SK-N-SH (cell line): Measurements from ENCODE around the gene BABAM2. TPM values are rescaled to one million over a fixed set of nuclear protein-coding genes. Genes with fewer than 3 reads are reported as not detected.

Experiments used
- CTCF ChIA-PET: fragments of 300-600, 350-600 bp; formaldehyde crosslinking; extraction: SDS; loops from one replicate; lab custom pipeline; 2021; lab: Yijun Ruan, JAX
- POLR2A ChIA-PET: fragments of 350-600 bp; sonication (Branson Sonifier 250); formaldehyde crosslinking; extraction: SDS; loops from one replicate; lab custom pipeline; 2020; ENCODE audit warnings: antibody characterized with exemption, inconsistent platforms; lab: Yijun Ruan, JAX
- DNase-seq: peaks from one replicate; pipeline ENCODE4 v3.0.0; 2012
- H2AFZ ChIP-seq: fragments of 200-600 bp; sonication (generic); 2 replicates; pipeline ENCODE4 v1.8.1; 2016; ENCODE audit warnings: antibody characterized with exemption, mild to moderate bottlenecking, low read depth
- H3F3A ChIP-seq: fragments of 200-600 bp; sonication (generic); replicated peaks from 2 replicates; pipeline ENCODE3; 2016; ENCODE audit warnings: antibody characterized with exemption, mild to moderate bottlenecking; ENCODE audit not compliant: insufficient read depth
- H3K27ac ChIP-seq, 2 experiments: fragments of 200-500 bp in 1 of 2; fragments of 200-600 bp in 1 of 2; sonication (Bioruptor generic) in 1 of 2; sonication (generic), shearing (Covaris generic) in 1 of 2; 2 replicates each; pipeline versions ENCODE4 v1.5.1 to v1.6.1; 2014 to 2016; ENCODE audit warnings: low read depth in 2 of 2, inconsistent platforms in 1 of 2, low read length in 1 of 2, mild to moderate bottlenecking in 1 of 2, mixed read lengths in 1 of 2
- H3K27me3 ChIP-seq: fragments of 200-600 bp; sonication (generic), shearing (Covaris generic); 2 replicates; pipeline ENCODE4 v1.6.1; 2016; ENCODE audit warnings: mixed run types; ENCODE audit not compliant: insufficient read depth
- H3K36me3 ChIP-seq, 2 experiments: fragments of 200-500 bp in 1 of 2; fragments of 200-600 bp in 1 of 2; sonication (Bioruptor generic) in 1 of 2; sonication (generic) in 1 of 2; replicated peaks in 1 of 2; 2 replicates each; pipeline versions ENCODE3 to v1.5.1; 2014 to 2016; ENCODE audit warnings: low read length in 1 of 2, mild to moderate bottlenecking in 1 of 2; ENCODE audit not compliant: insufficient read depth in 2 of 2, control insufficient read depth in 1 of 2
- H3K4me1 ChIP-seq, 2 experiments: fragments of 200-500 bp in 1 of 2; fragments of 200-600 bp in 1 of 2; sonication (Bioruptor generic) in 1 of 2; sonication (generic), shearing (Covaris generic) in 1 of 2; 2 replicates each; pipeline versions ENCODE4 v1.5.1 to v1.6.1; 2014 to 2016; ENCODE audit warnings: low read depth in 1 of 2, low read length in 1 of 2, mixed run types in 1 of 2; ENCODE audit not compliant: insufficient read depth in 2 of 2, control insufficient read depth in 1 of 2
- H3K4me2 ChIP-seq: fragments of 200-600 bp; sonication (generic), shearing (Covaris generic); 2 replicates; pipeline ENCODE4 v1.6.1; 2017; ENCODE audit warnings: mixed run types
- H3K4me3 ChIP-seq, 2 experiments: fragments of 200-500 bp in 1 of 2; fragments of 200-600 bp in 1 of 2; sonication (Bioruptor generic) in 1 of 2; sonication (generic), shearing (Covaris generic) in 1 of 2; 2 replicates each; pipeline versions ENCODE4 v1.5.1 to v1.8.1; 2014 to 2016; ENCODE audit warnings: low read depth in 2 of 2, inconsistent platforms in 1 of 2, low read length in 1 of 2, mild to moderate bottlenecking in 1 of 2, mixed read lengths in 1 of 2, moderate library complexity in 1 of 2
- H3K79me2 ChIP-seq: fragments of 200-600 bp; sonication (generic); 2 replicates; pipeline ENCODE4 v1.8.1; 2017; ENCODE audit warnings: mild to moderate bottlenecking; ENCODE audit not compliant: insufficient read depth
- H3K9ac ChIP-seq: fragments of 200-600 bp; sonication (generic); 2 replicates; pipeline ENCODE4 v1.6.1; 2017; ENCODE audit warnings: mixed run types
- H3K9me2 ChIP-seq: fragments of 200-600 bp; sonication (generic); 2 replicates; pipeline ENCODE4 v1.6.1; 2017; ENCODE audit warnings: mixed run types
- H3K9me3 ChIP-seq: fragments of 200-600 bp; sonication (generic); 2 replicates; pipeline ENCODE4 v1.6.1; 2017; ENCODE audit warnings: mixed run types, mild to moderate bottlenecking, moderate library complexity
- H4K20me1 ChIP-seq: fragments of 200-600 bp; sonication (generic); 2 replicates; pipeline ENCODE4 v1.6.1; 2017; ENCODE audit warnings: mild to moderate bottlenecking, mixed run types; ENCODE audit not compliant: insufficient read depth
- CHD2 ChIP-seq: fragments of 150-350 bp; IDR thresholded peaks from 2 replicates; pipeline ENCODE4 v1.6.1; 2018; ENCODE audit warnings: low read length; ENCODE audit not compliant: partially characterized antibody
- FOSL2 ChIP-seq: IDR thresholded peaks from 2 replicates; pipeline ENCODE4 v1.4.0; 2012; ENCODE audit warnings: low read depth, mild to moderate bottlenecking, moderate library complexity, borderline replicate concordance
- FOXJ3 ChIP-seq: sonication (generic); formaldehyde crosslinking; IDR thresholded peaks from 2 replicates; pipeline ENCODE4 v1.5.1; 2020; ENCODE audit warnings: mild to moderate bottlenecking, missing genetic modification reagents
- JUND ChIP-seq: IDR thresholded peaks from 2 replicates; pipeline ENCODE4 v1.4.0; 2012
- MEF2A ChIP-seq: IDR thresholded peaks from 2 replicates; pipeline ENCODE4 v1.4.0; 2012; ENCODE audit warnings: low read depth, borderline replicate concordance
- MXI1 ChIP-seq: IDR thresholded peaks from 2 replicates; pipeline ENCODE4 v1.6.1; 2012; ENCODE audit warnings: mild to moderate bottlenecking, low read depth, low read length, improper control_type of control experiment
- NRF1 ChIP-seq: IDR thresholded peaks from 2 replicates; pipeline ENCODE4 v1.6.1; 2012; ENCODE audit warnings: low read depth, mild to moderate bottlenecking, low read length
- POLR2AphosphoS5 ChIP-seq: IDR thresholded peaks from 2 replicates; pipeline ENCODE4 v1.6.1; 2012; ENCODE audit warnings: low read depth, low read length
- RAD21 ChIP-seq: IDR thresholded peaks from 2 replicates; pipeline ENCODE4 v1.6.1; 2012; ENCODE audit warnings: mild to moderate bottlenecking, low read length
- RXRA ChIP-seq: IDR thresholded peaks from 2 replicates; pipeline ENCODE4 v1.4.0; 2012; ENCODE audit warnings: low read depth, mild to moderate bottlenecking, borderline replicate concordance
- SIN3A ChIP-seq: IDR thresholded peaks from 2 replicates; pipeline ENCODE4 v1.6.1; 2012; ENCODE audit warnings: low read depth, mild to moderate bottlenecking, low read length, moderate library complexity, borderline replicate concordance
- SMC3 ChIP-seq: IDR thresholded peaks from 2 replicates; pipeline ENCODE4 v1.6.1; 2012; ENCODE audit warnings: low read depth, low read length, improper control_type of control experiment
- TEAD4 ChIP-seq: IDR thresholded peaks from 2 replicates; pipeline ENCODE4 v1.4.0; 2012; ENCODE audit warnings: mild to moderate bottlenecking, borderline replicate concordance; ENCODE audit not compliant: insufficient read depth
- USF2 ChIP-seq: fragments of 150-350 bp; IDR thresholded peaks from 2 replicates; pipeline ENCODE4 v1.6.1; 2017; ENCODE audit warnings: antibody characterized with exemption, low read length, low read depth, borderline replicate concordance
- WGBS: methylation state at CpG from one replicate; pipeline ENCODE4 v1.1.6; 2017; ENCODE audit warnings: low lambda C conversion rate; 5-methylcytosine and 5-hydroxymethylcytosine counted together
- polyA plus RNA-seq, 3 experiments: library from polyadenylated mRNA; depleted of rRNA; stranded (reverse); fragments of >200 nt; gene quantifications; 2 replicates each; pipeline ENCODE4 v1.2.3, GENCODE V29; 2012

BABAM2 gene
- polyA plus RNA-seq, 1 of the 3 experiments (the other 2 are of a cell fraction), result 34.0 TPM

GRCh38 chr2:28359222-28360057, 468.9 kb downstream of the BABAM2 start:
- no peaks in the 10 kb centered on the region for H3K36me3 ChIP-seq
- H3K27me3 ChIP-seq, result no peaks in the 10 kb centered on the region
- H4K20me1 ChIP-seq, result no peaks in the 10 kb centered on the region
- ChIA-PET CTCF (interaction anchor here (0.6 to 2.2 kb wide), 5 partner anchors 9 to 656 kb away, joined by 3 to 8 read pairs (median 5); no protein-coding TSS in a partner anchor), POLR2A (no interaction called here)
- H3K4me3 ChIP-seq, result no peak overlapping the region
- peaks cover under 1% of the 10 kb centered on the region for H3F3A ChIP-seq
- H3K9ac ChIP-seq, result no peak overlapping the region
- 93% methylated on average over 27 of the region's 28 CpGs for WGBS
- H3K9me2 ChIP-seq, result no peaks in the 10 kb centered on the region
- H3K9me3 ChIP-seq, result no peaks in the 10 kb centered on the region
- no peak overlapping the region for H3K4me2 ChIP-seq
- H3K4me1 ChIP-seq, result peaks cover 13 to 38% of the 10 kb centered on the region in 2 experiments; a peak in 3 of 4 replicates
- TF ChIP-seq RAD21, result no peak
- no peak for TF ChIP-seq TEAD4
- no peak for TF ChIP-seq RXRA
- no peak for TF ChIP-seq NRF1
- no peak for TF ChIP-seq FOXJ3 (CRISPR knock-in tag)
- H3K27ac ChIP-seq, result no peak overlapping the region
- H3K79me2 ChIP-seq, result no peaks in the 10 kb centered on the region
- DNase-seq, result no peak
- H2AFZ ChIP-seq, result no peak overlapping the region

GRCh38 chr2:28360058-28360717, 469.7 kb downstream of the BABAM2 start:
- H3K27ac ChIP-seq, result no peak overlapping the region
- H4K20me1 ChIP-seq, result no peaks in the 10 kb centered on the region
- no peak overlapping the region for H3K9ac ChIP-seq
- DNase-seq, result no peak
- no peak for TF ChIP-seq MXI1
- TF ChIP-seq USF2, result no peak
- no peak for TF ChIP-seq TEAD4
- no peak for TF ChIP-seq SIN3A
- no peak for TF ChIP-seq JUND
- TF ChIP-seq FOXJ3 (CRISPR knock-in tag), result no peak
- no peak for TF ChIP-seq FOSL2
- no peak for TF ChIP-seq CHD2
- no peak for TF ChIP-seq POLR2AphosphoS5
- no peak for TF ChIP-seq SMC3
- TF ChIP-seq MEF2A, result no peak
- H3K4me1 ChIP-seq, result peaks cover 13 to 41% of the 10 kb centered on the region in 2 experiments; a peak in 3 of 4 replicates
- H3K9me3 ChIP-seq, result no peaks in the 10 kb centered on the region
- no peaks in the 10 kb centered on the region for H3K27me3 ChIP-seq
- H3F3A ChIP-seq, result no peaks in the 10 kb centered on the region
- H3K79me2 ChIP-seq, result no peaks in the 10 kb centered on the region
- no peaks in the 10 kb centered on the region for H3K9me2 ChIP-seq
- H3K4me3 ChIP-seq, result no peak overlapping the region
- no peak overlapping the region for H2AFZ ChIP-seq
- H3K4me2 ChIP-seq, result no peak overlapping the region
- 93% methylated on average over 14 of the region's 16 CpGs for WGBS
- POLR2A ChIA-PET, result no interaction called here
- CTCF ChIA-PET, result interaction anchor here (0.6 to 2.2 kb wide), 6 partner anchors 10 to 656 kb away, joined by 3 to 8 read pairs (median 4); no protein-coding TSS in a partner anchor
- no peaks in the 10 kb centered on the region for H3K36me3 ChIP-seq
